IMR-90 (cell line): ENCODE data around the gene SDK1.

Experiments used
- BHLHE40 ChIP-seq: fragments of 150-350 bp; IDR thresholded peaks from 2 replicates; pipeline ENCODE4 v1.6.1; 2016; ENCODE audit warnings: mild to moderate bottlenecking, low read depth, low read length
- CEBPB ChIP-seq: IDR thresholded peaks from 2 replicates; pipeline ENCODE4 v1.6.1; 2012; ENCODE audit warnings: low read depth, low read length, improper control_type of control experiment
- CTCF ChIP-seq: conservative IDR thresholded peaks from 2 replicates; pipeline ENCODE4 v1.5.1; 2012; ENCODE audit warnings: mild to moderate bottlenecking, low read depth, low read length, improper control_type of control experiment
- FOS ChIP-seq: fragments of 150-350 bp; IDR thresholded peaks from 2 replicates; pipeline ENCODE4 v1.6.1; 2016; ENCODE audit warnings: low read depth, low read length
- MAFK ChIP-seq: IDR thresholded peaks from 2 replicates; pipeline ENCODE4 v1.6.1; 2012; ENCODE audit warnings: low read depth, low read length, improper control_type of control experiment
- MAZ ChIP-seq: IDR thresholded peaks from 2 replicates; pipeline ENCODE4 v1.6.1; 2012; ENCODE audit warnings: low read depth, mild to moderate bottlenecking, low read length, improper control_type of control experiment, moderate library complexity, borderline replicate concordance
- MXI1 ChIP-seq: IDR thresholded peaks from 2 replicates; pipeline ENCODE4 v1.6.1; 2012; ENCODE audit warnings: low read depth, mild to moderate bottlenecking, low read length, moderate library complexity, borderline replicate concordance
- NFE2L2 ChIP-seq: fragments of 150-350 bp; IDR thresholded peaks from 2 replicates; pipeline ENCODE4 v1.6.1; 2016; ENCODE audit warnings: low read depth, mild to moderate bottlenecking, low read length
- POLR2A ChIP-seq: IDR thresholded peaks from 2 replicates; pipeline ENCODE4 v1.6.1; 2012; ENCODE audit warnings: mild to moderate bottlenecking, low read depth, low read length
- RAD21 ChIP-seq: IDR thresholded peaks from 2 replicates; pipeline ENCODE4 v1.6.1; 2012; ENCODE audit warnings: low read length, improper control_type of control experiment
- SMC3 ChIP-seq: fragments of 150-350 bp; IDR thresholded peaks from 2 replicates; pipeline ENCODE4 v1.6.1; 2016; ENCODE audit warnings: low read depth, mild to moderate bottlenecking, antibody characterized with exemption, low read length, moderate library complexity
- TF ChIP-seq, protein P1 (sequence below): fragments of 150-350 bp; IDR thresholded peaks from 2 replicates; pipeline ENCODE4 v1.6.1; 2017; ENCODE audit warnings: mild to moderate bottlenecking, antibody characterized with exemption, low read length, low read depth

DNA sequence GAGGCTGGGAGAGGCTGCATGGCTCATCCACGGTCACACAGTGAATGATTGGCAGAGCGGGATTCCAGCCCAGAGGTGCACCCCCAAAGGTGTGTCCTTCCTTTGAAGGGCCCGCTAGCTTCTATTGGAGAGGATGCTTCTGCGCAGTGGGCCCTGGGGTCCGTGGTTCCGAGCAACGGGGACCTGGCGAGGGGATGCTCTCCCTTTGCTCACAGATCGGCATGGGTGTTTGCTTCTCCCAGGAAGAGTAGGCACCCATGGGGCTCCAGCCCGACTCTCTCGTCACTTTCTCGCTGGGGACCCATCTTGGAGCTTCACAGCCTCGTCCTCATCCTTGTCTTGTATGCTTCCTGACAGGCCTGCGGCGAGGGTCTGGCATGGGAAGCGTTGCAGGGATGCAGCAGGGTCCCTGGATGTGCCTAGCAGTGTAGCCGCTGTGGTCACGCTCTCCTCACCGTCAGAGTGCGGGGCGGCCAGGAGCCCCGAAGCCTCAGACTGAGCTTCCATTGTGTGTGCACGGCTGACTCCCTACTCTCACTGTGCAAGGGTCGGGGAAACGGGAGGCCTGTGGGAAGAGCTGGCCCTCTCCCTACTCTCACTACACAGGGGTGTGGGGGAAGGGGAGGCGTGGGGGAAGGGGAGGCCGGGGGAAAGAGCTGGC, 842.6 kb downstream of the SDK1 start:
- TF ChIP-seq, protein P1, sequence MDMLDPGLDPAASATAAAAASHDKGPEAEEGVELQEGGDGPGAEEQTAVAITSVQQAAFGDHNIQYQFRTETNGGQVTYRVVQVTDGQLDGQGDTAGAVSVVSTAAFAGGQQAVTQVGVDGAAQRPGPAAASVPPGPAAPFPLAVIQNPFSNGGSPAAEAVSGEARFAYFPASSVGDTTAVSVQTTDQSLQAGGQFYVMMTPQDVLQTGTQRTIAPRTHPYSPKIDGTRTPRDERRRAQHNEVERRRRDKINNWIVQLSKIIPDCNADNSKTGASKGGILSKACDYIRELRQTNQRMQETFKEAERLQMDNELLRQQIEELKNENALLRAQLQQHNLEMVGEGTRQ = no peak
- no peak for TF ChIP-seq CEBPB
- no peak for TF ChIP-seq MAZ
- TF ChIP-seq POLR2A = no peak
- no peak for TF ChIP-seq CTCF
- no peak for TF ChIP-seq NFE2L2
- no peak for TF ChIP-seq RAD21
- no peak for TF ChIP-seq MXI1
- no peak for TF ChIP-seq FOS
- no peak for TF ChIP-seq MAFK
- no peak for TF ChIP-seq SMC3
- no peak for TF ChIP-seq BHLHE40
